Activated naive CD8-positive, alpha-beta T cell treated with anti-CD3 and anti-CD28 coated beads for 36 hours (primary cell): ENCODE data around the gene AMN1. TPM values are rescaled to one million over a fixed set of nuclear protein-coding genes. Genes with fewer than 3 reads are reported as not detected.

Experiments used
- DNase-seq: peaks from one replicate; pipeline ENCODE4 v3.0.0; 2021
- H3K27ac Mint-ChIP-seq: one replicate; pipeline ENCODE4 v1.8.0; 2022; ENCODE audit warnings: mild to moderate bottlenecking, moderate library complexity, mixed read lengths
- H3K27me3 Mint-ChIP-seq: one replicate; pipeline ENCODE4 v1.8.0; 2022; ENCODE audit warnings: mild to moderate bottlenecking, mixed read lengths
- H3K36me3 Mint-ChIP-seq: one replicate; pipeline ENCODE4 v1.8.0; 2021; ENCODE audit warnings: mild to moderate bottlenecking, mixed read lengths
- H3K4me1 Mint-ChIP-seq: one replicate; pipeline ENCODE4 v1.8.0; 2021; ENCODE audit warnings: mixed read lengths
- H3K4me3 Mint-ChIP-seq: one replicate; pipeline ENCODE4 v1.8.0; 2022; ENCODE audit warnings: mild to moderate bottlenecking, moderate library complexity, mixed read lengths
- H3K9me3 Mint-ChIP-seq: one replicate; pipeline ENCODE4 v1.8.0; 2022; ENCODE audit warnings: mixed read lengths
- total RNA-seq, 2 experiments: library from RNA; stranded (reverse); gene quantifications; one replicate each; pipeline ENCODE4 v1.2.3, GENCODE V29; 2021

AMN1 gene
- total RNA-seq, 2 experiments from 2014 or later = 2.7 to 3.7 TPM

- DNase-seq = no peak
- Mint-ChIP-seq H3K4me3 (no peak overlapping the region), H3K9me3 (no peaks in the 10 kb centered on the region), H3K27me3 (no peaks in the 10 kb centered on the region), H3K36me3 (no peaks in the 10 kb centered on the region), H3K27ac (no peak overlapping the region), H3K4me1 (peaks cover 4% of the 10 kb centered on the region)
Observed at GRCh38 chr12:31634620-31635019, 94.2 kb downstream of the AMN1 start.

- Mint-ChIP-seq H3K36me3 (no peaks in the 10 kb centered on the region), H3K27ac (no peak overlapping the region), H3K9me3 (no peaks in the 10 kb centered on the region), H3K27me3 (no peaks in the 10 kb centered on the region), H3K4me3 (no peak overlapping the region), H3K4me1 (peaks cover 4% of the 10 kb centered on the region)
- no peak for DNase-seq
Observed at GRCh38 chr12:31633464-31633863, 95.4 kb downstream of the AMN1 start.

- no peaks in the 10 kb centered on the region for H3K9me3 Mint-ChIP-seq
- peaks cover 4% of the 10 kb centered on the region for H3K4me1 Mint-ChIP-seq
- H3K27ac Mint-ChIP-seq = no peak overlapping the region
- H3K27me3 Mint-ChIP-seq = no peaks in the 10 kb centered on the region
- no peaks in the 10 kb centered on the region for H3K36me3 Mint-ChIP-seq
- DNase-seq = no peak
- H3K4me3 Mint-ChIP-seq = no peak overlapping the region
Observed at GRCh38 chr12:31631809-31632208, 97.0 kb downstream of the AMN1 start.

GRCh38 chr12:31631023-31631724 is 97.6 kb downstream of the AMN1 start:
- Mint-ChIP-seq H3K27me3 (no peaks in the 10 kb centered on the region), H3K4me3 (no peak overlapping the region), H3K27ac (no peak overlapping the region), H3K36me3 (no peaks in the 10 kb centered on the region), H3K9me3 (peaks cover under 1% of the 10 kb centered on the region), H3K4me1 (no peaks in the 10 kb centered on the region)
- DNase-seq = no peak

GRCh38 chr12:31629756-31630732 is 98.8 kb downstream of the AMN1 start:
- no peak overlapping the region for H3K27ac Mint-ChIP-seq
- H3K4me1 Mint-ChIP-seq = no peaks in the 10 kb centered on the region
- H3K4me3 Mint-ChIP-seq = no peak overlapping the region
- H3K27me3 Mint-ChIP-seq = no peaks in the 10 kb centered on the region
- H3K36me3 Mint-ChIP-seq = no peaks in the 10 kb centered on the region
- peaks cover 2% of the 10 kb centered on the region for H3K9me3 Mint-ChIP-seq
- no peak for DNase-seq

GRCh38 chr12:31627456-31628054 is 101.3 kb downstream of the AMN1 start:
- Mint-ChIP-seq H3K27ac (no peak overlapping the region), H3K9me3 (peaks cover 2% of the 10 kb centered on the region), H3K36me3 (no peaks in the 10 kb centered on the region), H3K27me3 (no peaks in the 10 kb centered on the region), H3K4me1 (no peaks in the 10 kb centered on the region), H3K4me3 (no peak overlapping the region)
- DNase-seq = no peak

GRCh38 chr12:31626270-31626995 is 102.4 kb downstream of the AMN1 start:
- Mint-ChIP-seq H3K9me3 (peaks cover 2% of the 10 kb centered on the region), H3K27me3 (no peaks in the 10 kb centered on the region), H3K27ac (no peak overlapping the region), H3K36me3 (no peaks in the 10 kb centered on the region), H3K4me1 (no peaks in the 10 kb centered on the region), H3K4me3 (no peak overlapping the region)
- DNase-seq = no peak

GRCh38 chr12:31622038-31622437 is 106.8 kb downstream of the AMN1 start:
- Mint-ChIP-seq H3K4me1 (no peaks in the 10 kb centered on the region), H3K27ac (no peak overlapping the region), H3K4me3 (no peak overlapping the region), H3K27me3 (peaks cover 4% of the 10 kb centered on the region), H3K36me3 (no peaks in the 10 kb centered on the region), H3K9me3 (peaks cover 2% of the 10 kb centered on the region)
- DNase-seq = no peak

Other genes with a start within 250 kb of the AMN1 start
- under 1 TPM; 0.16 to 0.29 TPM for gene DENND5B, start 137.9 kb downstream of the AMN1 start, total RNA-seq
- gene ETFBKMT, start 69.3 kb downstream of the AMN1 start, total RNA-seq = under 1 TPM; 0.64 to 0.99 TPM
- gene RESF1, start 230.4 kb upstream of the AMN1 start, total RNA-seq = 10 to 100 TPM; 76.5 to 79.1 TPM